NCI-H2196 treated with DMSO at 0.1 percent for 48 hours (cell line): ENCODE measurements around the gene ADAM33.

Experiments
- DNase-seq: peaks from one replicate; lab custom pipeline; 2025; ENCODE audit not compliant: unreplicated experiment; lab: John Stamatoyannopoulos, UW

ADAM33 gene, protein sequence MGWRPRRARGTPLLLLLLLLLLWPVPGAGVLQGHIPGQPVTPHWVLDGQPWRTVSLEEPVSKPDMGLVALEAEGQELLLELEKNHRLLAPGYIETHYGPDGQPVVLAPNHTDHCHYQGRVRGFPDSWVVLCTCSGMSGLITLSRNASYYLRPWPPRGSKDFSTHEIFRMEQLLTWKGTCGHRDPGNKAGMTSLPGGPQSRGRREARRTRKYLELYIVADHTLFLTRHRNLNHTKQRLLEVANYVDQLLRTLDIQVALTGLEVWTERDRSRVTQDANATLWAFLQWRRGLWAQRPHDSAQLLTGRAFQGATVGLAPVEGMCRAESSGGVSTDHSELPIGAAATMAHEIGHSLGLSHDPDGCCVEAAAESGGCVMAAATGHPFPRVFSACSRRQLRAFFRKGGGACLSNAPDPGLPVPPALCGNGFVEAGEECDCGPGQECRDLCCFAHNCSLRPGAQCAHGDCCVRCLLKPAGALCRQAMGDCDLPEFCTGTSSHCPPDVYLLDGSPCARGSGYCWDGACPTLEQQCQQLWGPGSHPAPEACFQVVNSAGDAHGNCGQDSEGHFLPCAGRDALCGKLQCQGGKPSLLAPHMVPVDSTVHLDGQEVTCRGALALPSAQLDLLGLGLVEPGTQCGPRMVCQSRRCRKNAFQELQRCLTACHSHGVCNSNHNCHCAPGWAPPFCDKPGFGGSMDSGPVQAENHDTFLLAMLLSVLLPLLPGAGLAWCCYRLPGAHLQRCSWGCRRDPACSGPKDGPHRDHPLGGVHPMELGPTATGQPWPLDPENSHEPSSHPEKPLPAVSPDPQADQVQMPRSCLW

DNA sequence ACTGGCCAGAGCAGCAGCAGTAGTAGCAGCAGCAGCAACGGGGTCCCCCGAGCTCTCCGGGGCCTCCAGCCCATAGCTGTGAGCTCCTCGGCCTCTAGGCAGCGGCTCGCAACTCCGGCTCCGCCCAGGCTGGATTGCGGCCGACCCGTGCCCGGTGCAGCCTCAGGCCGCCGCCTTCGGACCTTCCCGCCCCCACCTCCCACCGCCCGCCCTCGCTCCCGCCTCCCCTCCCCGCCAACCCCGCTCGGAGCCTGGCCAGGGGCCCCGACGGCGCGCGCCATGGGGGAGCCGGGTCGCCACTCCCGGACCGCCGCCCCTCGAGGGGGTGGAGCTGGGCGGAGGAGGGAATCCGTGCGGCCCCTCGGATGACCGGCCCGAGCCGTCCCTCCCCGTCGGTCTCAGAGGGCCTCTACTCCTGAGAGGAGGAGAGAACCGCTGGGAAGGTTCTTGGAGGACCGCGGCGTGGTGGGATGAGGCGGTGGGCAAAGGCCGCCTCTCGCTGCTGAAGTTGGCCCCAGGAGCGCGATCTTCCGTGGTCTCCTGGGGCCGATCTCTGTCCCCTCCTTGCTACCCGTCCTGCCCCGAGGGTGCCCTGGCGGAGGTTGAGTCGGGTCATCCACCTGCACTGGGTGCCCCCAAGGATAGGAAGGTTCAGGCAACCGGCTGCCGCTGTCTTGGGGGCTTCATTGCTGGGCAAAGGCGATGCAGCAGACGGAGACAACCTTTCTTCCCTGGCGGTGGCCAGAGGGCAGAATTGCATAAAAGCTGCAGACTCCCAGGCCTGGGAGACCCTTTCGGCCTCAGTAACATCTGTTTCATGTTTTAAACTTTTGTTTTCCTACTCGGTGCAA lies at the start of gene ADAM33:
Gene ADAM33 (minus strand): TSS at position 80 of the 851 bp plus-strand sequence. CDS start 6 bp downstream, at position 74.
- no peak for DNase-seq

DNA sequence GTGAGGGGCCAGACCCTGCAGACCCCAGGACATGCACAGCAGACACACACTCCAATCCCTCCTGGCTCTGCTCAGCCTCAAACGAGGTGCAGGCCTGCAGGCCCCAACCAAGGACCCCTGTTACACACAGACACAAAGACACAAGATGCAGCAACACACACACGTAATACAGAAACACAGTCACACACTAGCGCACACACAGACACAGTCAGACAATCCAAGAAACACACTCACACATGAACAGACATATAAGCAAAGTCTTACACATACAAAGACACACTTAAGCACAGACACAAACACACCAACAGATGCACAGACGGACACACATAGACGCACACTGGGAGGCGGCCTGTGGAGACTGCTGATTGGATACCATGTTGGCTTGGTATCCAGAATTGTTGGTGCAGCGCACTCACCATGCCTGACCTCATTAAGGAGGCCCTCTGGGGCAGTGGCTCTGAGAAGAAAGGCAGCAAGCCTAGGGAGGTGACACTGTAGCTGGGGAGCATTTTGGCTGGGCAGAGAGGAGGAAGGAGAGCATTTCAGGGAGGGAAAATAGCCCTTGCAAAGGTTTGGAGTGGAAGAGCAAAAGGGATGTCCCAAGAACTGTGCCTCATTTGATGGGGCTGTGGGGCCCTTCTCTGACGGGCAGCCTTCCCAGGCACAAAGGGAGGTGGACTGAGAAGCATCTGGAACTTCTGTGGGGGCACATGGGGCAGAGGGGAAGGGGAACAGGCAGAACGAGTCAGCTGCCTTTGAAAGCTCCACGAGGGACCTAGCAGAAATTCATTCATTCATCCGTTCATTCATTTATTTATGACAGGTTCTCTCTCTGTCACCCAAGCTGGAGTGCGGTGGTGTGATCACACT lies 49.2 kb upstream of the ADAM33 start:
- no peak for DNase-seq

DNA sequence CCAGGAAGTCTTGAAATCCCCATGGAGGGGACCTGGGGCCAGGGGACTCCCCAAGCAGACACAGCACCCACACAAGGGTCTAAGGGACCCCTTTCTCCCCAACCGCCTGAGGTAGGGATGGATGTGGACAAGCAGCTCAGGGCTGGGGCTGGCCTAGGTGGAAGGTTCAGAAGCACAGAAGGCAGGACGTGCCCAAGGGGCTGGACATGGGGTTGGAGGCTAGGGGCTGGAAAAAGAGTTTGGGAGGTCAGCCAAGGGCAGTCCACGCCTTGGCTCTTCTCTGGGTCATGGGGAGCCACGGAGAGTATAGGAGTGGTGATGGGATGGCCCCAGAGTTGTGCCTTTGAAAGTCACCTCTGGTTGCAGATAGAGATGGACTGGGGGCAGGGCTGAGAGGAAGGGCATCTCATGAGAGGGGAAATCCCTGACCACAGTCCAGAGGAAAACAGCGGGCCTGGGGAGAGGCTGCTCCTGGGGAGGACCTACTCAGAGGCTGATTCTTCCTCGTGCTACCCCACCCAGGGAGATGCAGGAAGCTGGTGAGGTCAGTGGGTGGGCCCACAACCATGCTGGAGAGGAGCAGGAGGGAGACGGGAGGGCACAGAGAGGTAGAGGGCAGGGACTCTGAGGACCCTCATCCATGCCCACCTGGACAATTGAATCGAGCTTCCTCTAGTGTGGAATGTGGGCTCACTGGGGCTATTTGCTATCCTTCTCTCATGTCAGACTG lies 48.2 kb upstream of the ADAM33 start:
- DNase-seq, result no peak

DNA sequence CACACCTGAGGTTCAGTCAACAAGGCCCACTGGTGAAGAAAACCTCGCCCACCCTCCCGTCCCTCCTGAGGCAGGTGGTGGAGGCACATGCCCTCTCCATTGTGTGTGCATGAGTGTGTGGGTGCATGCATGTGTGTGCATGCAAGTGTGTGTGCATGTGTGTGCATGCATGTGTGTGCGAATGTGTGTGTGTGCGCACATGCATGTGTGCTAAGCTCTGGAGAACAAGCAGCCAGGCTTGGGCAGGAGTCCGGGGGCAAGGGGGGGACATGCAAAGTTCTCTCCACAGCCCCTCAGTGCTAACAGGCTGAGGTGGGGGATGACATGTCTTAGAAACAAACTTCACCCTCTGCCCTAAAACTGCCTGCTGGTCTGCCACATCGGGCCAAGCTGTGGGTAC lies 47.6 kb upstream of the ADAM33 start:
- no peak for DNase-seq

DNA sequence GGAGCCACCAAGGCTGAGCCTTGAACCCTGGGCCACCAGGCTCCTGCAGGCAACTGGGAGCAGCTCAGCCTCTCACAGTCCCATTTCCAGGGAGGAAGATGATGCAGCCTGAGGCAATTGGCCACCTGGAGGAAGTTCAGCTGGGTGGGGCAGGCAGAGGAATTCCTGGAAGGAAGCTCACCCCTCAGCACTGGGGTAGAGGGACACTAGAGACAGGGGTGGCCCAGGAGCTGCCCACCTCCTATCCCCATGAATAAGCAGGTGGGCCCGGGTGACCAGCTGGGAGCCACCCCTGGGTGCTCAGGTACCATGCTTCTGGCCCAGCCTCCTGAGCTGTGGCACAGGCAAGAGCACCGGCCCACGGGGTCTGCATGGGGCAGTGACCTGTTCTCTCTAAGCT lies 47.1 kb upstream of the ADAM33 start:
- DNase-seq, result no peak

DNA sequence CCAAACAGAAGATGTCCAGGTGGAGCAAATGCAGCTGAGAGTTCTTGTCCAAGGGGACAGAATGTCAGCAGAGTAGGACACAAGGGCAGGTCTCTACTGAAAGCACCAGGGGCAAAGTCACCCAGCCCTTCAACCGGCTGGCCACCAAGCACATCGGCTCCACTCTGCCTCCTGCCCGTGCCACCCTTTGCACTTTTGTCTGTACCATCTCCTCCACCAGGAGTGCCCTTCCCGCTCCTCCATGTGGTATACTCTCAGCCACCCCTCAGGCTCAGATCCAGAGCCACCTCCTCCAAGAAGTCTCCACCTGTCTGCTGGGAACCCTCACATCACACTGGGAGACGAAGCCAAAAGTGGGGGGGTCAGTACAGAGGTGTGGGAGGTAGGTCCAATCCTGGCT lies 46.5 kb upstream of the ADAM33 start:
- no peak for DNase-seq

DNA sequence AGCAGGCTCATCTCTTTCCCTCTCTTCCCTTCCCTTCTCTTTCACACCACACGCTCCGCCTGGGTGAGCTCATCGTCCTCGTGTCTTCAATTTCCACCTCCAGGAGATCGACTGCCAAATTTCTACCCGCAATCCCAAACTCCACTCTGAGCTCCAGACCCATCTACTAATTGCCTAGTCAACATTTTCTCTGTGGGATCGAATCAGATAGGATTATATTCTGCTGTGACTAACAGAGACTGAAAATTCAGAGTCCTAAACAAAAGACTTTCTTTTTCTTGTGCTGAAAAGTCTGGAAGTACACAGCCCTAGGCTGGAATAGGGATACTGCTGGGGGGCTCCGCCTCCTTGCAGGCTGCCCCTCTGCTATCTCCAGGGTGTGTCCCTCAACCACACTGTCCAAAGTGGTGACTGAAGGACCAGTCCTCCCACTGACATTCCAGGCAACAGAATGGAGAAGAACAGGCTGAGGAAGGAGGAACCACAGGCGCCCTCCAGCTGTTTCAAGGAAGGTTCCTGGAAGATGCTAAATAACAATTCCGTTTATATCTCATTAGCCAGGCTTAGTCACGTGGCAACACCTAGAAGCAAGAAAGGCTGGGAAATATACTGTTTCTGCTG lies 45.7 kb upstream of the ADAM33 start:
- no peak for DNase-seq

DNA sequence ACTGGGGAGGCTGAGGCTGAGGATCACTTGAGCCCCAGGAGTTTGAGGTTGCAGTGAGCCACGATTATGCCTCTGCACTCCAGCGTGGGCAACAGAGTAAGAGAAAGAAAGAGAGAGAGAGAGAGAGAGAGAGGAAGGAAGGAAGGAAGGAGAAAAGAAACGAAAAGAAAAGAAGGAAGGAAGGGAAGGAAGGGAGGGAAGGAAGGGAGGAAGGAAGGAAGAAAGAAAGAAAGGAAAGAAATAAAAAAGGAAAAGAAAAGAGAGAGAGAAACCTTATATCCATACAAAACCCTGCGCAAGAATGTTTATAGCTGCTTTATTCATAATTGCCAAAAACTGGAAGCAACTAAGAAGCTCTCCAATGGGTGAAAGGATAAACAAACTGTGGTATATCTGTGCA lies 42.5 kb upstream of the ADAM33 start:
- no peak for DNase-seq

DNA sequence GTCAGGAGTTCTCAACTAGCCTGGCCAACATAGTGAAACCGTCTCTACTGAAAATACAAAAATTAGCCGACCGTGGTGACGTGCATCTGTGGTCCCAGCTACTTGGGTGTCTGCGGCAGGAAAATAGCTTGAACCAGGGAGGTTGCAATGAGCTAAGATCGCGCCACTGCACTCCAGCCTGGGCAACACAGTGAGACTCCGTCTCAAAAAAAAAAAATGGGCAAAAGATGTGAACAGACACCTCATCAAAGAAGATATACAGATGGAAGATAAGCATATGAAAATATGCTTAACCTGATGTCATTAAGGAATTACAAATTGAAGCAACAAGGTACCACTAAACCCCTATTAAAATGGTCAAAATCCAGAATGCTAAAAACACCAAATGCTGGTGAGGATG lies 41.5 kb upstream of the ADAM33 start:
- DNase-seq, result no peak

DNA sequence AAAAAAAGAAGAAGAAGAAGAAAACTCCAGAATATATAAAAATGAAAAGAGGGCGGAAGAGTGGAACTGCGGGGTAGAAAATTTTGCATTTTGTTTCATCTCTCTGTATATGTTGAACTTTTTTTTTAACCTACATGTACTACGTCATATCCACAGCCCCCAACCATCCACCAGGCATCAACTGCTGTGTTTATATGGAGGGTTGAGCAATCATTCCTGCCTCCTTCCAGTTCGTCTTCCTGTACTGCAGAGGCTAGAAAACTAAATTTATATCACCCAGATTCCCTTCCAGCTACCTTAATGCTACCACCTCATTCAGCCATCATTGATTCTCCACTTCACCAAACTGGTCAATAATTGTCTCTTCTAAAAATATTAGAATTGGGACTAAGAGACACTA lies 40.1 kb upstream of the ADAM33 start:
- no peak for DNase-seq

DNA sequence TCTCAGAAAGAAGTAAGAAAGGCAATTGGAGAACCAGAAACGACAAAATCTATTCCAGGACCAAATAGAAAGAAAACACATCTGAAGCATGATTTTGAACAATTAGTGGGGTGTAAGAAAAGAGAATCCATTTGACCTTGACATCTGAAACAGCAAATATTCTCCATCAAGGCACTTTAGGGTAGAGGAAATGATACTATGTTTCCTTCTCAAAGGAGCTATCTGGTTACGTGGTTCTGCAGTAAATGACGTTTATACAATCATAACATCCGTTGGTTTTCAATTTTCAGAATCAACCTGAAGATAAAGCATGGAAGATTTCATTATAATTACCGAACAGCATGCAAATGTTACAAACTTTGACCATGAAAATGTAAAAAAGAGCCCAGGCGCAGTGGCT lies 38.8 kb upstream of the ADAM33 start:
- no peak for DNase-seq

DNA sequence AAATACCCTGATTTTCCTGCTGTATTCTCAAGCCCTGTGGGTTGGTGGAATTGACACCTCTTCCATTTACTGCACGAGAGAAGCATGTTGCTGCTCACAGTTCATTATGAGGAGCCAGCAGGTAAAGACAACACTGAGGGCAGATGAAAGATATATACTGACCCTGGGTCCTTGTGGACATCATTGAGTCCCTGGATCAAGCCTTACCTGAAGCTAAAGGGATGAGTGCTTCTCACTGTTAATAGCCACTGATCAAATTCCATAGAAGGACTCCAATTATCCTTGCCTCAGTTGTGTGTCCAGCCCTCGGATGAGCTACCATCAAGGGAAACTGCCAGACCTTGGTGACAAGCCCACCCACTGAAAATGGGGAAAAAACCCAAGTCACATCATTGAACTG lies 38.3 kb upstream of the ADAM33 start:
- no peak for DNase-seq

DNA sequence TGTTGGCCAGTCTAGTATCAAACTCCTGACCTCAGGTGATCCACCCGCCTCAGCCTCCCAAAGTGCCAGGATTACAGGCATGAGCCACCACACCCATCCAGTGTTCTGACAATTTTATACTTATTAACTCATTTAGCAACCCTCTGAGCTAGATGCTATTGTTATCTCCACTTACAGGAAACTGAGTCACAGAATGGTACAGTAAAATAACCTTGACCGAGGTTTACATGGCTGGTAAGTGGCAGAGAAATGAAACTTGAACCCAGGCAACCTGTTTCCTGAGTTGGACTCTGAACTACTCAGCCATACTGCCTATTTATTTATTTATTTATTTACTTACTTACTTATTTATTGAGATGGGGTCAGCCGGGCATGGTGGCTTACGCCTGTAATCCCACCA lies 37.2 kb upstream of the ADAM33 start:
- DNase-seq, result no peak

DNA sequence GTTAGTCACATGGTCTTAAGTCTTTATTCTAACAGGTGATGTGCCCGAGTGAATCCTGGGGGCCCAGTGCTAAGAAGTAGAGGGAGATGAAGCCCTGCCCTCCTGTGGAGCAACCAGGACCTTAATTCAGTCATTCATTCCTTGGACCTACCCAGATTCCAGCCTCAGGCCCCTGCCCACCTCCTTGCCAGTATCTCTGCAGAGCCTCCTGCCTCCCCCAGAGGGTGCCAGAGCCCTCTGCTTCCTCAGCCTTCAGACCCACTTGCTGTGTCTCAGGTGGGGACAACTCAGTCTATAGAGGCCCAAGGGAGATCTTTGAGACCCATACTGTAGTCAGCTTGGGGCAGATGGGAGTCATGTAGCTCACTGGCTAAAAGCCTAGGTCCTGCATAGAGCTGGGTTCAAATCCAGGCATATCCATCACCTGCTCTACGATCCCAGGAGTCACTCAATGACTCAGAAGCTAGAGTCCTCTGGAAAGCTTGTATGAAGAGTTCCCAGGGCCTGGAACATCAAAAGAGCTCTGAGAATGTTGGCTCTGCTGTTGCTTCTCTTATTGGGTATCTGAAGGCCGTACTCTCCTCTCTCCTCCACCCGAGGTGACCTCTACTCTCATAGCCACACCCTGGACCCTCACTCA lies 34.5 kb upstream of the ADAM33 start:
- DNase-seq, result peak; percentile 30

DNA sequence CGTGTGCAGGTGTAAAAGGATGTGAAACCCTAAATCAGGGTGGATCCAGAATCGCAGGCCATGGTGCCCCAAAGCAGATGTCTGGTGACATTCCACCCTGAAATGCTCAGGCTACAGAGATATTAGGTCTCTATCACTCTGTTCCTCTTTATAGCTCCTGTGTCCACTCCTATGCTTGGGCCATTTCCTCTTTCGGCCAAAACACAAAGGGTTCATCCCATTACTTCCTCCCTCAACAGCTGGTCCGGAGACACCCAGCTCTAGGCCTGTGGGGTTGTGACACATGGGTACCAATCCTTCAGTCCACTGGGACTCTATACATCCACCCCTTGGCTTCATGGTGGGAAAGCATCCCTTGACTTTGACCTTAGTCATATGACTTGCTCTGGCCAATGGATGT lies 32.3 kb upstream of the ADAM33 start:
- no peak for DNase-seq

DNA sequence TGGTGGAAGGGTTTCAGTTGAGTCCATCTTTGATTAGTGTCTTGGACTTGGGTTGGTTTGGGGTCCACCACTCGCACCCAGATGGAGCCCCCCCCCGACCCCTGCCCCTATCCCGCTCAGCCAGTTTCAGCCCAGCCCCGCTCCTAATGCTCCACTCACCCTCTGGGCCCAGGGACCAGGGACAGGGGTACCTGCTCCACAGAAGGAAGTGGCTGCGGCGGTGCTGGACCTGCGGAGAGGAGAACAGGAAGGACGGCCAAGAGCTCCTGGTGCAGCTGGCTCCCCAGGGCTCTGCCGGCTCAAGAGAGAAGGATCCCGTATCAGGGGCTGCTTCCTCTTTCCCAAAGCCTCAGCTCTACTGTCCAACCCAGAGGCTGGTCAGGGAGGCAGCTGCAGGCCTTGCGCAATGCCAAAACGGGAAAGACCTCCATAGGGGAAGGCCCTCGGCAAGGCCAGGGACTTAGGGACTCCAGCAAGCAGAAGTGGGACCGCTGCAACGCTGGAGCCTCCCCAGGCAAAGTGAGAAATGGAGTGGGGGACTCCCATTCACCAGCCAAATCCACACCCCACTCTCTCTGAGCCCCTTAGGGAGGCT lies 30.6 kb upstream of the ADAM33 start, which contains the start of gene SIGLEC1:
Gene SIGLEC1 (minus strand): TSS at position 322 of the 595 bp plus-strand sequence. CDS start 5,472 bp downstream, outside the sequence.
- DNase-seq, result no peak

DNA sequence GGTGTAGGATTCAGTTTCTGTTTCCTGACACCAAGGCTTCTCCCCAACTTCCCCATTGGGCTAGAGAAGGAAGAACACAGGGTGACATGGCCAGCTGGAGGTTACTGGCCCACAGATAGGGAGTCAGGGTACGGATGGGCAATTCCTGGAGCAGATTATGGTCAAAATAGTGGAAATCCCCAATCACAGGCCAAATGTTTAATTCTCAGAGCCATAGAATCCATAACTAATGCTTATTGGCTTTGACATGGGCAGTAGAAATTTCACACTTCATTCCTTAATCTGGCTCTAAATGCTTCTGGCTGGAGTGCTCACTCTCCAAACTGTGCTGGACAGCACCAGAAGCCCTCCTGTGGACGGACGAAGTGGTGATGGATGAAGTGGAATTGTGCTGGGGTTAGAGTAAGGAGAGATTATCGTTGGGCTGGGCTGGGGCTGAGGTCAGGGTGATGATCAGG lies 29.7 kb upstream of the ADAM33 start:
- DNase-seq, result no peak
